ENCODE data around the gene PIMREG.

PIMREG gene

GRCh38 chr17:6429266-6429665, 15.0 kb upstream of the PIMREG start:
- peaks cover 16% of the 10 kb centered on the region for H3K9me3 ChIP-seq (ENCODE audit: severe bottlenecking)
- peak; percentile 97 for DNase-seq
- H3K36me3 ChIP-seq = peaks cover 88% of the 10 kb centered on the region
- H3K4me3 ChIP-seq (ENCODE audit: low read depth, low read length) = peak overlapping the region; percentile 3; the same call in 1 of the 2 replicates
- no peaks in the 10 kb centered on the region for H3K27me3 ChIP-seq (ENCODE audit: insufficient read depth, low read depth, severe bottlenecking)
- H3K27ac ChIP-seq = peak overlapping the region; percentile 91
- TF ChIP-seq CTCF (IDR thresholded peaks at IDR 0.05; ENCODE audit: low read depth, low read length) = no peak

GRCh38 chr17:6430769-6431168, 13.5 kb upstream of the PIMREG start:
- H3K9me3 ChIP-seq (ENCODE audit: severe bottlenecking) = peaks cover 16% of the 10 kb centered on the region
- no peak overlapping the region for H3K4me3 ChIP-seq (ENCODE audit: low read depth, low read length)
- H3K36me3 ChIP-seq = peaks cover 77% of the 10 kb centered on the region
- H3K27ac ChIP-seq = peak overlapping the region; percentile 91
- peak; percentile 51 for DNase-seq
- H3K27me3 ChIP-seq (ENCODE audit: insufficient read depth, low read depth, severe bottlenecking) = no peaks in the 10 kb centered on the region
- TF ChIP-seq CTCF (IDR thresholded peaks at IDR 0.05; ENCODE audit: low read depth, low read length) = peak; percentile 76

- Histone ChIP-seq H3K36me3 (peaks cover 37% of the 10 kb centered on the region), H3K27me3 (ENCODE audit: insufficient read depth, low read depth, severe bottlenecking) (no peaks in the 10 kb centered on the region), H3K9me3 (ENCODE audit: severe bottlenecking) (peaks cover 16% of the 10 kb centered on the region), H3K4me3 (ENCODE audit: low read depth, low read length) (peak within 1 kb of the TSS; percentile 57), H3K27ac (peak within 1 kb of the TSS; percentile 96)
- DNase-seq = peak; percentile 94
- TF ChIP-seq CTCF (IDR thresholded peaks at IDR 0.05; ENCODE audit: low read depth, low read length) = no peak
Observed at GRCh38 chr17:6435051-6435450, 9.2 kb upstream of the PIMREG start, which contains the start of gene AIPL1. Gene AIPL1, minus strand, starts transcription at chr17:6435121. Its CDS starts 17 bp downstream, at chr17:6435104.

- peak overlapping the region; percentile 96 for H3K27ac ChIP-seq
- H3K27me3 ChIP-seq (ENCODE audit: insufficient read depth, low read depth, severe bottlenecking) = no peaks in the 10 kb centered on the region
- peak; percentile 82 for DNase-seq
- H3K9me3 ChIP-seq (ENCODE audit: severe bottlenecking) = peaks cover 11% of the 10 kb centered on the region
- peak; percentile 85 for TF ChIP-seq CTCF (IDR thresholded peaks at IDR 0.05; ENCODE audit: low read depth, low read length)
- peaks cover 28% of the 10 kb centered on the region for H3K36me3 ChIP-seq
- no peak overlapping the region for H3K4me3 ChIP-seq (ENCODE audit: low read depth, low read length)
Observed at GRCh38 chr17:6435968-6436367, 8.3 kb upstream of the PIMREG start.

GRCh38 chr17:6437466-6437865, 6.8 kb upstream of the PIMREG start:
- Histone ChIP-seq H3K27ac (no peak overlapping the region), H3K9me3 (ENCODE audit: severe bottlenecking) (no peaks in the 10 kb centered on the region), H3K27me3 (ENCODE audit: insufficient read depth, low read depth, severe bottlenecking) (no peaks in the 10 kb centered on the region), H3K4me3 (ENCODE audit: low read depth, low read length) (no peak overlapping the region), H3K36me3 (peaks cover 13% of the 10 kb centered on the region)
- TF ChIP-seq CTCF (IDR thresholded peaks at IDR 0.05; ENCODE audit: low read depth, low read length) = no peak
- DNase-seq = no peak

GRCh38 chr17:6437956-6438355, 6.3 kb upstream of the PIMREG start:
- Histone ChIP-seq H3K36me3 (peaks cover 8% of the 10 kb centered on the region), H3K9me3 (ENCODE audit: severe bottlenecking) (no peaks in the 10 kb centered on the region), H3K27ac (no peak overlapping the region), H3K4me3 (ENCODE audit: low read depth, low read length) (no peak overlapping the region), H3K27me3 (ENCODE audit: insufficient read depth, low read depth, severe bottlenecking) (no peaks in the 10 kb centered on the region)
- DNase-seq = no peak
- TF ChIP-seq CTCF (IDR thresholded peaks at IDR 0.05; ENCODE audit: low read depth, low read length) = no peak

All from WERI-Rb-1 (cell line).